Measurements from ENCODE around the gene METRNL.

DNA sequence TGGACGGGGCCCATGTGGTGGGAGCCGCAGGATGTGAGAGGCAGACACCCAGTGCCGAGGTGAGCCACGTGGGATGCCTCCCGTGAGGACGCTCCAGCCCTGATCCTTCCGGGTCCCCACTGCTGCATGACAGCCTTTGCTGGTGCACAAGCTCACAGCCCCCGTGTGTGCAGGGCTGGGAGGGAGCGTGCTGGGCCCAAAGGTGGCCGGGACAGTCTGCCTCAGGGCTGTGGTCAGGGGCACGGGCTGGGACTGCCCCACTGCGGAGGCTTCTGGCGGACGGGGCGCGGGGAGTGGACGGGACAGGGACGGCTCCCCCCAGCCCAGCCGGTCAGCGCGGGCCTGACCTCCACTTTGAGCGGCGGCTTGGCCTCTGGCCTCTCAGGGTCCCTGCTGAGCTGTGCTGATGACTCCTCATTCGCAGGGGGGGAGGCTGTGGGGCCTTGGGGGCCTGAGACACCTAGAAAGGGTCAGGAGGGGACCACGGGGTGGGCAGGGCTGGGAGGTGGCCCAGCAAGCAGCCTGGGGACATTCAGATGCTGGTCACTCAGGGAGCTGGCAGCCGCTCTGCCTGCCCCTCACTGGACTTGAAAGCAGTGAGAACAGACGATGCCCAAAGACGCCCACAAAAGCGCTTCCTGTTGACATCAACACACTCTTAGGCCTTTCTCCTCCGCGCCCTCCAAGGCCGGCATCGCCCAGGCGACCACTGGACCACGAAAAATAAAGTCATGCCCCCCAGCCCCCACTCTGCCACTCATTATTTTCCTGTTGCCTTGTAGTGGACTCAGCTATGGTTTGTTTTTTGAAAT, 9.3 kb upstream of the METRNL start:
- no peak for TF ChIP-seq CTCF (IDR thresholded peaks at IDR 0.05; ENCODE audit: low read length)
- TF ChIP-seq EZH2 (optimal IDR thresholded peaks at IDR 0.05; ENCODE audit: low read depth, low read length), result no peak

Measured in MM.1S (cell line).